Measurements from ENCODE around the gene PPM1J. TPM values are rescaled to one million over a fixed set of nuclear protein-coding genes. Genes with fewer than 3 reads are reported as not detected.

PPM1J gene
- total and polyA plus RNA-seq, 2 of the 8 experiments (the other 6 are each of a cell fraction or from before 2014, with no cell fraction given), result 19.4 to 31.6 TPM

DNA sequence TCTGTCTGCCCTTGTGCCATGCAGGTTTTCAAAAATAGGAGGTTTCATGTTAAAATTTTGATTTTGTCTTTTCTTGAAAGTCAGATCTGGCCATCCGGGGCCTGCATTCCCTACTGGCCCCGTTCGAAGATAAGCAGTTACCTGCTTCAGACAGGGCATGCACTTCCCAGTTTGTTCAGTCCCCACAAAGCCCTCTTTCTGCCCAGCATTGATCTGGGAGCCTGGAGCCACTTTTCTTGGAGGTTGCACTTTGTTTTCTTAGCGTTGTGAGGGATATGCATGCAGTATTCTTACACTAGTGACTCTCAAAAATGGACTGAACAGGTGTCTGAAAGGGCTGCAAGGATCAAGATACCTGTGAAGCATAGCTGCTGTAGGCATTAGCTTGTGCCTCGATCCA, 29.2 kb downstream of the PPM1J start:
- Histone ChIP-seq H3K4me1 (replicated peaks in 1 of 4; ENCODE audit: control insufficient read depth in 3 of 4, insufficient read depth in 4 of 4, low read length in 3 of 4) (peaks cover 0 to 2% (median 0%) of the 10 kb centered on the region in 4 experiments; a peak in 2 of 7 replicates), H4K8ac (ENCODE audit: extremely low read depth, insufficient read depth, low read length) (no peak overlapping the region), H4K20me1 (replicated peaks in 1 of 2; ENCODE audit: control insufficient read depth in 1 of 2, insufficient read depth in 2 of 2, low read length in 2 of 2) (peaks cover 0 to 8% of the 10 kb centered on the region in 2 experiments), H3K56ac (replicated peaks; ENCODE audit: insufficient read length, low read depth, low read length) (no peak overlapping the region), H3K23me2 (ENCODE audit: low read depth, low read length) (no peaks in the 10 kb centered on the region), H3K27me3 (replicated peaks in 1 of 4; ENCODE audit: control insufficient read depth in 3 of 4, extremely low read depth in 1 of 4, insufficient read depth in 3 of 4, low read length in 3 of 4) (no peaks in the 10 kb centered on the region), H2AK5ac (ENCODE audit: low read depth, low read length) (no peak overlapping the region), H2BK12ac (ENCODE audit: low read depth, low read length) (no peak overlapping the region), H3K27ac (ENCODE audit: low read depth, low read length) (no peak overlapping the region), H3K79me2 (ENCODE audit: control insufficient read depth in 1 of 2, insufficient read depth in 2 of 2, low read length in 2 of 2) (peaks cover 0 to 10% of the 10 kb centered on the region in 2 experiments; a peak in 2 of 4 replicates), H3K36me3 (ENCODE audit: control insufficient read depth in 2 of 4, insufficient read depth in 4 of 4, low read length in 3 of 4) (peaks cover 0 to 7% (median 7%) of the 10 kb centered on the region in 4 experiments; a peak in 6 of 8 replicates), H2BK20ac (ENCODE audit: low read length) (no peak overlapping the region), H3K14ac (ENCODE audit: insufficient read length) (no peak overlapping the region), H3K23ac (ENCODE audit: insufficient read length) (no peak overlapping the region), H2BK5ac (ENCODE audit: low read depth, low read length) (no peak overlapping the region), H3K4ac (replicated peaks; ENCODE audit: insufficient read length, low read depth, low read length) (no peak overlapping the region), H3K18ac (ENCODE audit: extremely low read depth, low read length) (no peak overlapping the region; the same call in 1 of the 2 replicates), H3K9me3 (ENCODE audit: insufficient read depth in 2 of 2, low read depth in 1 of 2, low read length in 1 of 2) (no peaks in the 10 kb centered on the region), H3K4me3 (ENCODE audit: extremely low read depth in 1 of 4, insufficient read depth in 2 of 4, low read depth in 3 of 4, low read length in 4 of 4) (no peak overlapping the region), H3K9ac (replicated peaks in 1 of 4; ENCODE audit: extremely low read depth in 1 of 4, low read depth in 3 of 4, low read length in 3 of 4) (no peak overlapping the region), H3K4me2 (ENCODE audit: insufficient read depth in 1 of 2, low read depth in 2 of 2, low read length in 2 of 2) (no peak overlapping the region), H2BK120ac (replicated peaks; ENCODE audit: low read depth, low read length) (no peak overlapping the region), H4K91ac (replicated peaks; ENCODE audit: insufficient read length, low read length) (no peak overlapping the region), H3K79me1 (ENCODE audit: low read depth, low read length) (peaks cover 3% of the 10 kb centered on the region), H2BK15ac (ENCODE audit: low read length) (no peak overlapping the region), H2AFZ (ENCODE audit: low read length) (no peak overlapping the region), H4K5ac (ENCODE audit: insufficient read length, low read depth, low read length) (no peak overlapping the region)
- CTCF ChIA-PET (ENCODE audit: partially characterized antibody), result no interaction called here
- POLR2A ChIA-PET (ENCODE audit: partially characterized antibody), result interaction anchor here (0.8 to 6.0 kb wide), 3 partner anchors 11 to 19 kb away, joined by 3 to 32 read pairs (median 4); no protein-coding TSS in a partner anchor
- FAIRE-seq (no peak), DNase-seq (ENCODE audit: low read depth in 1 of 2, low spot score in 2 of 2) (no peak)
- 95% methylated on average over 5 of the region's 5 CpGs; no CpG with 5 or more reads in 1 of the 2 experiments for WGBS, 2 experiments (ENCODE audit: extremely low coverage in 1 of 2, insufficient coverage in 1 of 2, insufficient read length in 1 of 2, insufficient replicate concordance in 2 of 2, low coverage in 1 of 2, low lambda C conversion rate in 2 of 2, missing lambda C conversion rate in 1 of 2)
- TF ChIP-seq RBBP5 (IDR thresholded peaks at IDR 0.05; ENCODE audit: borderline replicate concordance, low read depth, low read length) (no peak), FOSL1 (IDR thresholded peaks at IDR 0.05; ENCODE audit: insufficient read depth, low read depth, low read length) (no peak), TAF7 (optimal IDR thresholded peaks at IDR 0.05; ENCODE audit: borderline replicate concordance, low read depth, low read length) (no peak), BCL11A (IDR thresholded peaks at IDR 0.05; ENCODE audit: low read depth in 2 of 2, low read length in 2 of 2) (no peak), EP300 (IDR thresholded peaks at IDR 0.05; ENCODE audit: borderline replicate concordance in 1 of 2, low read depth in 2 of 2, low read length in 2 of 2) (no peak), TAF1 (IDR thresholded peaks at IDR 0.05; ENCODE audit: low read depth, low read length) (no peak), CTBP2 (IDR thresholded peaks at IDR 0.05; ENCODE audit: borderline replicate concordance, insufficient read depth, insufficient read length, low read length) (no peak), KDM4A (IDR thresholded peaks at IDR 0.05; ENCODE audit: low read depth, low read length, severe bottlenecking) (no peak), RXRA (IDR thresholded peaks at IDR 0.05; ENCODE audit: insufficient read depth, low read depth, low read length) (no peak), SIX5 (IDR thresholded peaks at IDR 0.05; ENCODE audit: low read depth, low read length) (no peak), ASH2L (IDR thresholded peaks at IDR 0.05; ENCODE audit: low read length) (no peak), SP2 (IDR thresholded peaks at IDR 0.05; ENCODE audit: low read length) (no peak)
- TF ChIP-seq, protein P1, sequence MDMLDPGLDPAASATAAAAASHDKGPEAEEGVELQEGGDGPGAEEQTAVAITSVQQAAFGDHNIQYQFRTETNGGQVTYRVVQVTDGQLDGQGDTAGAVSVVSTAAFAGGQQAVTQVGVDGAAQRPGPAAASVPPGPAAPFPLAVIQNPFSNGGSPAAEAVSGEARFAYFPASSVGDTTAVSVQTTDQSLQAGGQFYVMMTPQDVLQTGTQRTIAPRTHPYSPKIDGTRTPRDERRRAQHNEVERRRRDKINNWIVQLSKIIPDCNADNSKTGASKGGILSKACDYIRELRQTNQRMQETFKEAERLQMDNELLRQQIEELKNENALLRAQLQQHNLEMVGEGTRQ (IDR thresholded peaks at IDR 0.05; ENCODE audit: low read length), result no peak

Measured in H1 (cell line).